Liver (tissue), 3 donors: ENCODE results near the gene ADAMTS6.

ENCODE experiments used
- NR2F2 ChIP-seq: IDR thresholded peaks from 2 replicates; pipeline ENCODE4 v1.6.1; 2016; ENCODE audit warnings: antibody characterized with exemption
- TF ChIP-seq, protein P1 (sequence below): fragments of 150-350 bp; IDR thresholded peaks from 2 replicates; pipeline ENCODE4 v1.5.1; 2017; ENCODE audit warnings: improper control_type of control experiment, low read depth, low read length; ENCODE audit not compliant: missing input control
- TF ChIP-seq, protein P2 (sequence below): IDR thresholded peaks from 2 replicates; pipeline ENCODE4 v1.6.1; 2016; ENCODE audit warnings: antibody characterized with exemption
- TF ChIP-seq, protein P3 (sequence below): IDR thresholded peaks from 2 replicates; pipeline ENCODE4 v1.6.1; 2016; ENCODE audit warnings: antibody characterized with exemption, mild to moderate bottlenecking
- donor health status: healthy.
- donor health status: healthy.

DNA sequence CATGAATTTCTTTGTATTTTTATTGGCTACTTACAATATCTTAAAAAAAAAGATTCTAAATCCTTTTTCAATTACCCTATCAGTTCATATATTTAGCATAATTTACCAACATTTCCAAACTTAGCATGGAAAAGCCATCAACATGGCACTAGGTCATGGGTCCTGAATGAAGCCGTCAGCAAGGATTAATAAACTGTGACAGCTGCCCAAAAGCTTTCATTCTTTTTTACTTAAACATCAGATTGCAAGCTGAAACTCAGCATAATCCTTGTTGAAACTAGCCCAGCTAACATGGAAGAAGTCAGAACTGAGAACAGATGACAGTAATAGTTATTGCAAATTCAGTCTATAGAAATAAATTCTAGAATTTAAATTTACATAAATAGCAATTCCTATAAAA is 209.8 kb downstream of the ADAMTS6 start:
- TF ChIP-seq, protein P1, sequence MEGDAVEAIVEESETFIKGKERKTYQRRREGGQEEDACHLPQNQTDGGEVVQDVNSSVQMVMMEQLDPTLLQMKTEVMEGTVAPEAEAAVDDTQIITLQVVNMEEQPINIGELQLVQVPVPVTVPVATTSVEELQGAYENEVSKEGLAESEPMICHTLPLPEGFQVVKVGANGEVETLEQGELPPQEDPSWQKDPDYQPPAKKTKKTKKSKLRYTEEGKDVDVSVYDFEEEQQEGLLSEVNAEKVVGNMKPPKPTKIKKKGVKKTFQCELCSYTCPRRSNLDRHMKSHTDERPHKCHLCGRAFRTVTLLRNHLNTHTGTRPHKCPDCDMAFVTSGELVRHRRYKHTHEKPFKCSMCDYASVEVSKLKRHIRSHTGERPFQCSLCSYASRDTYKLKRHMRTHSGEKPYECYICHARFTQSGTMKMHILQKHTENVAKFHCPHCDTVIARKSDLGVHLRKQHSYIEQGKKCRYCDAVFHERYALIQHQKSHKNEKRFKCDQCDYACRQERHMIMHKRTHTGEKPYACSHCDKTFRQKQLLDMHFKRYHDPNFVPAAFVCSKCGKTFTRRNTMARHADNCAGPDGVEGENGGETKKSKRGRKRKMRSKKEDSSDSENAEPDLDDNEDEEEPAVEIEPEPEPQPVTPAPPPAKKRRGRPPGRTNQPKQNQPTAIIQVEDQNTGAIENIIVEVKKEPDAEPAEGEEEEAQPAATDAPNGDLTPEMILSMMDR = no peak
- TF ChIP-seq, protein P2, sequence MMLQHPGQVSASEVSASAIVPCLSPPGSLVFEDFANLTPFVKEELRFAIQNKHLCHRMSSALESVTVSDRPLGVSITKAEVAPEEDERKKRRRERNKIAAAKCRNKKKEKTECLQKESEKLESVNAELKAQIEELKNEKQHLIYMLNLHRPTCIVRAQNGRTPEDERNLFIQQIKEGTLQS = no peak
- TF ChIP-seq NR2F2 = no peak
- TF ChIP-seq, protein P3, sequence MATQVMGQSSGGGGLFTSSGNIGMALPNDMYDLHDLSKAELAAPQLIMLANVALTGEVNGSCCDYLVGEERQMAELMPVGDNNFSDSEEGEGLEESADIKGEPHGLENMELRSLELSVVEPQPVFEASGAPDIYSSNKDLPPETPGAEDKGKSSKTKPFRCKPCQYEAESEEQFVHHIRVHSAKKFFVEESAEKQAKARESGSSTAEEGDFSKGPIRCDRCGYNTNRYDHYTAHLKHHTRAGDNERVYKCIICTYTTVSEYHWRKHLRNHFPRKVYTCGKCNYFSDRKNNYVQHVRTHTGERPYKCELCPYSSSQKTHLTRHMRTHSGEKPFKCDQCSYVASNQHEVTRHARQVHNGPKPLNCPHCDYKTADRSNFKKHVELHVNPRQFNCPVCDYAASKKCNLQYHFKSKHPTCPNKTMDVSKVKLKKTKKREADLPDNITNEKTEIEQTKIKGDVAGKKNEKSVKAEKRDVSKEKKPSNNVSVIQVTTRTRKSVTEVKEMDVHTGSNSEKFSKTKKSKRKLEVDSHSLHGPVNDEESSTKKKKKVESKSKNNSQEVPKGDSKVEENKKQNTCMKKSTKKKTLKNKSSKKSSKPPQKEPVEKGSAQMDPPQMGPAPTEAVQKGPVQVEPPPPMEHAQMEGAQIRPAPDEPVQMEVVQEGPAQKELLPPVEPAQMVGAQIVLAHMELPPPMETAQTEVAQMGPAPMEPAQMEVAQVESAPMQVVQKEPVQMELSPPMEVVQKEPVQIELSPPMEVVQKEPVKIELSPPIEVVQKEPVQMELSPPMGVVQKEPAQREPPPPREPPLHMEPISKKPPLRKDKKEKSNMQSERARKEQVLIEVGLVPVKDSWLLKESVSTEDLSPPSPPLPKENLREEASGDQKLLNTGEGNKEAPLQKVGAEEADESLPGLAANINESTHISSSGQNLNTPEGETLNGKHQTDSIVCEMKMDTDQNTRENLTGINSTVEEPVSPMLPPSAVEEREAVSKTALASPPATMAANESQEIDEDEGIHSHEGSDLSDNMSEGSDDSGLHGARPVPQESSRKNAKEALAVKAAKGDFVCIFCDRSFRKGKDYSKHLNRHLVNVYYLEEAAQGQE = no peak
